Suppressor macrophage treated with lipopolysaccharide for 1 hour (primary cell): ENCODE measurements around the gene SART1.
A peak's percentile ranks its signal among the peaks of the same experiment; 100 is the strongest.

Experiments
- DNase-seq, 3 donors: peaks; one replicate each; pipeline ENCODE4 v3.0.0-alpha.2; 2020 to 2022

Gene SART1

GRCh38 chr11:65961267-65962140, at the start of gene SART1:
TSS of gene SART1 (plus strand) at chr11:65961734. CDS start at chr11:65961781, 47 bp downstream.
- DNase-seq = peak; percentile 98 to 99 (median 99)

GRCh38 chr11:65912845-65913244, 48.7 kb upstream of the SART1 start:
- peak; percentile 79 to 86 (median 84) for DNase-seq

- DNase-seq = no peak
Measured at GRCh38 chr11:65915101-65915820, 46.3 kb upstream of the SART1 start.

- DNase-seq = peak; percentile 85
Measured at GRCh38 chr11:65915821-65916251, 45.7 kb upstream of the SART1 start.

GRCh38 chr11:65916391-65916790, 45.1 kb upstream of the SART1 start:
- no peak for DNase-seq

- no peak for DNase-seq
Measured at GRCh38 chr11:65917077-65917433, 44.5 kb upstream of the SART1 start.

GRCh38 chr11:65917434-65918210, 43.9 kb upstream of the SART1 start:
- DNase-seq = no peak

- DNase-seq = no peak
Measured at GRCh38 chr11:65918211-65919140, 43.1 kb upstream of the SART1 start, which contains the start of gene C11orf68. TSS of gene C11orf68 (minus strand) at chr11:65919062. CDS start at chr11:65919031, 31 bp downstream.

GRCh38 chr11:65919141-65919572, 42.4 kb upstream of the SART1 start, which contains the start of gene DRAP1:
TSS of gene DRAP1 (plus strand) at chr11:65919426. CDS start at chr11:65919502, 76 bp downstream.
- peak; percentile 99 to 100 (median 99) for DNase-seq

GRCh38 chr11:65919573-65920371, 41.8 kb upstream of the SART1 start:
- DNase-seq = peak; percentile 30 to 61 (median 41)

GRCh38 chr11:65920372-65920802, 41.1 kb upstream of the SART1 start:
- no peak for DNase-seq

- no peak for DNase-seq
Measured at GRCh38 chr11:65921033-65921555, 40.4 kb upstream of the SART1 start.

- DNase-seq = no peak
Measured at GRCh38 chr11:65921876-65922275, 39.7 kb upstream of the SART1 start.

- DNase-seq = no peak
Measured at GRCh38 chr11:65922565-65922964, 39.0 kb upstream of the SART1 start.

GRCh38 chr11:65925397-65925796, 36.1 kb upstream of the SART1 start:
- DNase-seq = no peak

GRCh38 chr11:65927904-65928397, 33.6 kb upstream of the SART1 start:
- DNase-seq = peak; percentile 86 to 91 (median 89)

- DNase-seq = no peak
Measured at GRCh38 chr11:65928667-65929066, 32.9 kb upstream of the SART1 start.

- no peak for DNase-seq
Measured at GRCh38 chr11:65931773-65932557, 29.6 kb upstream of the SART1 start.

GRCh38 chr11:65932558-65932919, 29.0 kb upstream of the SART1 start:
- peak in 1 of 3 donors; percentile 41 for DNase-seq
